ENCODE results near the gene ITGA8.
"Not testable (repeated sequence)": the region's sequence is repeated elsewhere in the genome, so short reads cannot be mapped to it uniquely, and the experiment has no call there.

ITGA8 gene

DNA sequence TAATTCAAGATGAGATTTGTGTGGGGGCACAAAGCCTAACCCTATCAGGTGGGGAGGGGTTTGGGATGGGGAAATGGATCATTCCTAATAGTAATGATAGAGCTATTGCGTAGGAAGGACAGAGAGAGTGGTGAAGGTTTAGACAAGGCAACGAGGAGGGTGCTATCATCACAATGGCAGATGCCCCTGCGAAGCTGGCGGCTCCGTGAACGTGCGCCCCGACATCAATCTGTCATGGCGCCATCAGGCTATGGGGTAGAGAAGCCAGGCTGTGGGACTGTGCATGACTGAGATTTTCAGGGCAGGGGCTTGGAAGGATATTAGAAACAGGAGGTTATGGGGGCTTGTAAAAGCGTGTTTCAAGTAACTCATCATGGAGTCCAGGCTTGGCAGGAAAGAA lies 157.6 kb downstream of the ITGA8 start:
- DNase-seq (ENCODE audit: low read depth) = no peak
- no peak overlapping the region for H3K4me3 ChIP-seq (ENCODE audit: control insufficient read depth, low read depth, low read length)
- TF ChIP-seq, protein P1, sequence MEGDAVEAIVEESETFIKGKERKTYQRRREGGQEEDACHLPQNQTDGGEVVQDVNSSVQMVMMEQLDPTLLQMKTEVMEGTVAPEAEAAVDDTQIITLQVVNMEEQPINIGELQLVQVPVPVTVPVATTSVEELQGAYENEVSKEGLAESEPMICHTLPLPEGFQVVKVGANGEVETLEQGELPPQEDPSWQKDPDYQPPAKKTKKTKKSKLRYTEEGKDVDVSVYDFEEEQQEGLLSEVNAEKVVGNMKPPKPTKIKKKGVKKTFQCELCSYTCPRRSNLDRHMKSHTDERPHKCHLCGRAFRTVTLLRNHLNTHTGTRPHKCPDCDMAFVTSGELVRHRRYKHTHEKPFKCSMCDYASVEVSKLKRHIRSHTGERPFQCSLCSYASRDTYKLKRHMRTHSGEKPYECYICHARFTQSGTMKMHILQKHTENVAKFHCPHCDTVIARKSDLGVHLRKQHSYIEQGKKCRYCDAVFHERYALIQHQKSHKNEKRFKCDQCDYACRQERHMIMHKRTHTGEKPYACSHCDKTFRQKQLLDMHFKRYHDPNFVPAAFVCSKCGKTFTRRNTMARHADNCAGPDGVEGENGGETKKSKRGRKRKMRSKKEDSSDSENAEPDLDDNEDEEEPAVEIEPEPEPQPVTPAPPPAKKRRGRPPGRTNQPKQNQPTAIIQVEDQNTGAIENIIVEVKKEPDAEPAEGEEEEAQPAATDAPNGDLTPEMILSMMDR (conservative IDR thresholded peaks at IDR 0.05; ENCODE audit: control insufficient read depth, insufficient read depth, low read depth, low read length) = no peak

DNA sequence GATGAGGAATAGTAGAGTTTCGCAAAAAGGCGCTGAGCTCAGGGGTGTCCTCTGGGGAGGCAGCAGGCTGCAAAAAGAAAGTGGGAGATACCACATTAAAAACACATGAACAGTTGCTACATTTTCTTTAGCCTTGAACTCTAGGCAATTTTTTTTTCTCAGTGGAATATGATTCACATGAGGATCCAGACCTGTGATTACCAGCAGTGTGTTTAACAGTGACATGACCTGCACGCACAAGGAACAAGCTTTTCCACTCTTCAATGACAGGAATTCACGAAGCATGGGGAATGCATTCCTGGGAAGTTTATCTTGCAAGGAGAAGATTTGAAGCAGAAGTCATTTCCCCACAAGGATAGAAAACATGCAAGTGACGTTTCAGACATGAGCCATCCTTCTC lies 161.6 kb downstream of the ITGA8 start:
- TF ChIP-seq, protein P1 (conservative IDR thresholded peaks at IDR 0.05; ENCODE audit: control insufficient read depth, insufficient read depth, low read depth, low read length) = no peak
- DNase-seq (ENCODE audit: low read depth) = peak; percentile 80
- no peak overlapping the region for H3K4me3 ChIP-seq (ENCODE audit: control insufficient read depth, low read depth, low read length)

DNA sequence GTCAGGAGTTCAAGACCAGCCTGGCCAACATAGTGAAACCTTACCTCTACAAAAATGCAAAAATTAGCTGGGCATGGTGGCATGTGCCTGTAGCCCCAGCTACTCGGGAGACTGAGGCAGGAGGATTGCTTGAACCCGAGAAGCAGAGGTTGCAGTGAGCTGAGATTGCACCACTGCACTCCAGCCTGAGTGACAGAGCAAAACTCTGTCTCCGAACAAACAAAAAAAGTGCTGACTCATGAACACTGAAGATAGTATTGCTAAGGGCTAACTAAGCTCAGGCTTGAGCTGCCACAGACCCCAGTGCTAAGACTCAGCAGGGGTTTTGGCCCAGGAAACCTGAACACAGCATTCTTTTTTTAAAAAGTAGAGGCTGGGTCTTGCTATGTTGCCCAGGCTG lies 162.6 kb downstream of the ITGA8 start:
- H3K4me3 ChIP-seq (ENCODE audit: control insufficient read depth, low read depth, low read length); DNase-seq (ENCODE audit: low read depth): not testable (repeated sequence)

DNA sequence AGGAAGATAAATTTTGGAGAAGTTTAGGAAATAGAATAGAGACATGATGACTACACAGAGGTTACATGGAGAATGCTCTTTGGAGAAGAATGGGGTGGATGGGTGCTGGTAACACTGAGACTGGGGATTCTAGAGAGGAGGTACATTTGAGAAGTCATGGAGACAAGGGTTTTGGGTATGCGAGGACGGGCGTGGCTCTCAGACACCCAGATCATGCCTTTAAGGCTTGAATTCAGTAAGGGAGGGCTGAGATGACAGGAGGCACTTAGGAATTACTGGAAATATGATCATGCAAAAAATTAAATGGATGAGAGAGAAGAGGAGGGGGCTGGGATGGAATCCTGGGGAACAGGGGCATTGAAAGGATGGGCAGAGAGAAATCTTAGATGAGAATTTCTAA lies 168.8 kb downstream of the ITGA8 start:
- DNase-seq (ENCODE audit: low read depth) = no peak
- no peak overlapping the region for H3K4me3 ChIP-seq (ENCODE audit: control insufficient read depth, low read depth, low read length)
- TF ChIP-seq, protein P1 (conservative IDR thresholded peaks at IDR 0.05; ENCODE audit: control insufficient read depth, insufficient read depth, low read depth, low read length) = no peak

DNA sequence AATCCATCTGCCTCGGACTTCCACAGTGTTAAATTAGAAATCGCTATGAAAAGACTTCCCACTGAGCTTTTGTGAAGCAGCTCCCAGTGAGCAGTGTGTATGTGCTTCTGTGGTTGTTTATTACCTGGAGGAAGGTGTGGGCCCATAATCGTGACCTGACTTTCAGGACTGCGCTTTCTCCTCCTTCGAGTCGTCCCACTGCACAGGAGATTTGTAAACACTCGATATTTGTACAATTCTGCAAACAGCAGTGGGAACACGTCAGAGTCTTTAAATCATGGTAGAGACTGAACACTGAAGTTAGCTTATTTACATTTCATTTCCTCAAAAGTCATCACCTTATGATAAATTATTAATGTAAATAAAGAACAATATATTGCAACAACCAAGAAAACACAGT lies 171.4 kb downstream of the ITGA8 start:
- TF ChIP-seq, protein P1 (conservative IDR thresholded peaks at IDR 0.05; ENCODE audit: control insufficient read depth, insufficient read depth, low read depth, low read length) = no peak
- no peak overlapping the region for H3K4me3 ChIP-seq (ENCODE audit: control insufficient read depth, low read depth, low read length)

DNA sequence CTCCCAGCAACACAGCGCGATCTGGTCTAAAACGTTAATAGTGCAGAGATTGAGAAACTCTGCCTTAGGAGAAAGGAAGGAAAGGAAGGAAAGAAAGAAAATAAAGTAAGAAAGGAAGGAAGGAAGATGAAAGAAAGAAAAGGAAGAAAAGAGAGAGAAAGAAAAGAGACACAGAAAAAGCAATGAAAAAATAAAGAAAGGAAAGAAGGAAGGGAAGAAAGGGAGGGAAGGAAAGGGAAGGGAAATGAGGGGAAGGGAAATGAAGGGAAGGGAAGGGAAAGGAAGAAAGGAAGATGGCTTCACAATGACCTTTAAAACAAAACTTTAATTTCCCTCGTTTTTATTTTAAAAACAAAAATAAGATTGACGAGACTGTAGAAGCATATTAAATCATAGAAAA lies 173.1 kb downstream of the ITGA8 start:
- TF ChIP-seq, protein P1 (conservative IDR thresholded peaks at IDR 0.05; ENCODE audit: control insufficient read depth, insufficient read depth, low read depth, low read length) = no peak
- DNase-seq (ENCODE audit: low read depth) = no peak
- H3K4me3 ChIP-seq (ENCODE audit: control insufficient read depth, low read depth, low read length) = no peak overlapping the region

More for the DNA sequence above, 171.4 kb downstream of the ITGA8 start:
- no peak for DNase-seq (ENCODE audit: low read depth)

DNA sequence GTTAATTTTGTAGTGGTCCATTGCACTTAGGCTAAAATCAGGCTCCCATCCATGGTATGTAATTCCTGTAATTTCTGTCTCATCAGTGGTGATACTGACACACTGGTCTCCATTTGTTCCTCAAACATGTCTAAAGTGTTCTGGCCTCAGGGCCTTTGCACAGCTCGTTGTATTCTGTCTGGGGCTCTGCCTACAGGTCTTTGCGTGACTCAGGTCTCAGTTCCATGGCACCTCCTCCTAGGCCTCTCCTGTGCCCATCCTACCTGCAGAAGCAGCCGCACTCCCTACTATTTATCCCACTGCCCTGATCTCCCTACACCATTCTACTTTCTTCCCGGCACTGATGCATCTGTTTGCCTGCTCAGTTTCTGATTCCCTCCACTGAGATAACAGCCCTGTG lies 173.8 kb downstream of the ITGA8 start:
- TF ChIP-seq, protein P1 (conservative IDR thresholded peaks at IDR 0.05; ENCODE audit: control insufficient read depth, insufficient read depth, low read depth, low read length) = no peak
- no peak for DNase-seq (ENCODE audit: low read depth)
- no peak overlapping the region for H3K4me3 ChIP-seq (ENCODE audit: control insufficient read depth, low read depth, low read length)
